RWPE2 (cell line): ENCODE measurements around the gene RPUSD1.

Experiments
- ATAC-seq: fragments of 200-7000 bp; cut with Tn5 transposase; 3 replicates; pipeline ENCODE4 v1.9.1; 2021; ENCODE audit warnings: low read depth
- DNase-seq: peaks from one replicate; pipeline ENCODE4 v3.0.0-alpha.2; 2020; ENCODE audit warnings: low spot score
- H3K27ac ChIP-seq: fragments of 450-650 bp; 2 replicates; pipeline ENCODE4 v1.5.1; 2017; ENCODE audit warnings: mild to moderate bottlenecking; ENCODE audit not compliant: poor library complexity, severe bottlenecking
- H3K27me3 ChIP-seq: fragments of 250-450 bp; sonication (Bioruptor Pico); 2 replicates; pipeline ENCODE4 v1.5.1; 2021; ENCODE audit warnings: mild to moderate bottlenecking, moderate library complexity; ENCODE audit not compliant: insufficient read depth, poor library complexity, severe bottlenecking
- H3K36me3 ChIP-seq: fragments of 250-450 bp; sonication (Bioruptor Pico); 2 replicates; pipeline ENCODE4 v1.5.1; 2020; ENCODE audit warnings: low read depth, mild to moderate bottlenecking, moderate library complexity
- H3K4me1 ChIP-seq: fragments of 250-450 bp; sonication (Bioruptor Pico); 2 replicates; pipeline ENCODE4 v1.5.1; 2021; ENCODE audit warnings: mild to moderate bottlenecking, moderate library complexity; ENCODE audit not compliant: insufficient read depth, poor library complexity, severe bottlenecking
- H3K4me3 ChIP-seq: fragments of 250-450 bp; sonication (Bioruptor Pico); 2 replicates; pipeline ENCODE4 v1.5.1; 2021; ENCODE audit warnings: mild to moderate bottlenecking, moderate library complexity; ENCODE audit not compliant: severe bottlenecking
- H3K9me3 ChIP-seq: fragments of 250-450 bp; sonication (Bioruptor Pico); 2 replicates; pipeline ENCODE4 v1.5.1; 2021; ENCODE audit warnings: mild to moderate bottlenecking, moderate library complexity; ENCODE audit not compliant: severe bottlenecking
- TF ChIP-seq, protein P1 (sequence below): fragments of 450-650 bp; IDR thresholded peaks from one replicate; pipeline ENCODE4 v1.5.1; 2017; ENCODE audit warnings: mild to moderate bottlenecking, moderate library complexity; ENCODE audit not compliant: poor library complexity, severe bottlenecking

The RPUSD1 gene

DNA sequence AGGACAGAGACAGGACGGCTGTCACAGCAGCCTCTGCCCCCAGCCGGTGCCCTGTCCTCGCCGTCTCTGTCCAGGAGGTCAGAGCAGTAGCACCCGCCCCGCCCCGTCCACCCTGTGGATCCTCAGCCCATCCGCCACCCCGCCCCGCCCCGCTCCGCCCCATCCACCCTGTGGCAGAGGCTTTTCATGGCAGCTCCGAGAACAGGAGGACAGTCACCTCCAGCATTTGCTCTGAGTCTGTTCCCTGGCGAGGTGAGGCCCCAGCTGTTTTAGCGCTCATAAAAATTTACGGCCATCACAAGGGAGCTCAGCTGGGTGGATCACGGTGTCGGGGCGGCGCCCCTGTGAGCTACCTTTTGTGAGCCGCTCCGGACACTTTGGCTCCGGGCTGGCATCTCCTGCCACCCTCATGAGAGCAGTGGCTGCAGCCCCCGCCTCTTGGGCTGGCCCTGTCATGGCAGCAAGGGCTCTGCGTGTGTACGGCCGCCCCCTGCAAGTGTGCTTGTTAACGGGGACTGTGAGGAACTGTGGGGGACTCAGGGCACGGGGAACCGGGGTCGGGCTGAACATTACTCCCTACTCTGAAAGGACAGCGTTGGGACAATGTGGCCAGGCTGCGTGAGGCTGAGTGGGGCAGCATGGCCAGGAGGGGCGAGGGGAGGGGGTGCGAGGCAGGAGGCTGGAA, 44.6 kb upstream of the RPUSD1 start:
- ATAC-seq (no peak), DNase-seq (no peak)
- Histone ChIP-seq H3K27ac (no peak overlapping the region), H3K4me1 (no peaks in the 10 kb centered on the region), H3K36me3 (no peaks in the 10 kb centered on the region), H3K9me3 (peaks cover 5% of the 10 kb centered on the region), H3K27me3 (peaks cover 16% of the 10 kb centered on the region), H3K4me3 (no peak overlapping the region)
- TF ChIP-seq, protein P1, sequence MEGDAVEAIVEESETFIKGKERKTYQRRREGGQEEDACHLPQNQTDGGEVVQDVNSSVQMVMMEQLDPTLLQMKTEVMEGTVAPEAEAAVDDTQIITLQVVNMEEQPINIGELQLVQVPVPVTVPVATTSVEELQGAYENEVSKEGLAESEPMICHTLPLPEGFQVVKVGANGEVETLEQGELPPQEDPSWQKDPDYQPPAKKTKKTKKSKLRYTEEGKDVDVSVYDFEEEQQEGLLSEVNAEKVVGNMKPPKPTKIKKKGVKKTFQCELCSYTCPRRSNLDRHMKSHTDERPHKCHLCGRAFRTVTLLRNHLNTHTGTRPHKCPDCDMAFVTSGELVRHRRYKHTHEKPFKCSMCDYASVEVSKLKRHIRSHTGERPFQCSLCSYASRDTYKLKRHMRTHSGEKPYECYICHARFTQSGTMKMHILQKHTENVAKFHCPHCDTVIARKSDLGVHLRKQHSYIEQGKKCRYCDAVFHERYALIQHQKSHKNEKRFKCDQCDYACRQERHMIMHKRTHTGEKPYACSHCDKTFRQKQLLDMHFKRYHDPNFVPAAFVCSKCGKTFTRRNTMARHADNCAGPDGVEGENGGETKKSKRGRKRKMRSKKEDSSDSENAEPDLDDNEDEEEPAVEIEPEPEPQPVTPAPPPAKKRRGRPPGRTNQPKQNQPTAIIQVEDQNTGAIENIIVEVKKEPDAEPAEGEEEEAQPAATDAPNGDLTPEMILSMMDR: no peak

DNA sequence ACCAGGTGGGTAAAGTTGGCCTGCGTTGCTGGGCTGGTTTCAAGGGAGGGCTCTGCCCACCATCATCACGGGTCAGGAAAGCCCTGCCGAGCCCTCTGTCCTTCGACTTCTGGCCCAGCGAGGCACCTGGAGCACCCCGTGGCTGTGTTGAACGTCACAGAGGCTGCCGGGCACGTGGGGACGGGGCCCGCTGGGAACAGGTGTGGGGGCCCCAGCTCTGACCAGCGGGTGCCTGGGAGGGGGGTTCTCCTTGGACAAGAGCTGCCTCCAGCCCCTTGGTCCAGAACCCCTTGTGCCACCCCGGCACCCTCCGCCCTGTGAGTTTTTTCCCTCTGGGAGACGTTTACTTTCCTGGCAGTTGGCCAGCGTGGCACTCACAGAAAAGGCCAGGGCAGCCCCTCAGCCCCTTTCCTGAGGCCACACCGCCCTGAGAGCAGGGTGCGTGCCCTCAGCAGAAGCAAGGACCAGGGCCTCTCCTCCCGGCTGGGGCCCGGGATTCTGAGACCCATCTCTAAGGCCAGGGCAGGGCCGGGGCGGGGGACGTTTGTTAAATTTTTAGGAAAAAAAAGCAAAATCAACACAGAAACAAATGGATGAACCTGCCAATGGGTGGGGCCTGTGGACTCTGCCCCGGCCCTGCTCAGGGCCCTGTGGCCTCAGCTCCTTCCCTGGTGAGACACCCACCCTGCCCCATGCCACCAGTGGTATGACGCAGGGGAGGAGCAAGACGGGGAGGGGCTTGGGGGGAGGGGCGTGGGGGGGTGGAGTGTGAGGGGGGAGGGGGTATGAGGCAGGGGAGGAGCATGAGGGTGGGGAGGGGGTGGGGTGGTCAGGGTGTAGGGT, 43.6 kb upstream of the RPUSD1 start:
- peaks cover 5% of the 10 kb centered on the region for H3K9me3 ChIP-seq
- TF ChIP-seq, protein P1: no peak
- H3K27me3 ChIP-seq: peaks cover 16% of the 10 kb centered on the region
- no peak overlapping the region for H3K4me3 ChIP-seq
- DNase-seq: no peak
- no peak overlapping the region for H3K27ac ChIP-seq
- no peak for ATAC-seq
- no peaks in the 10 kb centered on the region for H3K36me3 ChIP-seq
- H3K4me1 ChIP-seq: no peaks in the 10 kb centered on the region

DNA sequence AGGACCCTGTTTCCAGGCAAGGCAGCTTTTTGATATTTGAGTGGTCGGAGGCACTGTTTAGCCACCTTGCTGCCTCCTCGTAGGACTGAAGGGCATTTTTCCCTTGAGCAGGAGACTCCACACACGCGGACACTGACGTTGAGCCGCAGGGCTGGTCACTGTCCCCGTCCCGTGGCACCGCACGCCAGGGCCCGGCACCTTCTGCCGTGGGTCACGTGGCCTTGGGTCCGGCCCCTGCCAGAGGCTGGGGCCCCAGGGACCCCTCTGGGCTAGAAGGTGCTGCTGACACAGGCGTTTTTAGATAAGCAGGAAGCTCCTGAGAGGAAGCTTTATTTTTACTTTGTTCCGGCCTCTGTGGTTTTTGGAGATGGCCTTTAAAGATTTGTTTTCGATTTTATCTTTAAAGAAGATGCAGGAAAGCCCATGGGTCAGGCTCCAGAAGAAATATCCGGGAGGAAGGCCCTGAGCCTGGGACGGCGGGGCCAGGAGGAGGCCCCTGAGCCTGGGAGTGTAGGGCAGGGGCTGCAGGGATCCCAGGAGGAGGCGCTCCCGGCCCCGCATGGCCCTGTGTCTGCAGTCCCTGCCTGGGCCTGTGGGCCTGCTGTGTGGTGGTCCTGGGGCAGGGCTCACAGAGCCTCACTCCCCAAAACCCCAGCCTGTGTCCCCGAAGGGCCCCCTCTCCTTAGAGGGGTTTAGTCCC, 42.8 kb upstream of the RPUSD1 start:
- TF ChIP-seq, protein P1: no peak

DNA sequence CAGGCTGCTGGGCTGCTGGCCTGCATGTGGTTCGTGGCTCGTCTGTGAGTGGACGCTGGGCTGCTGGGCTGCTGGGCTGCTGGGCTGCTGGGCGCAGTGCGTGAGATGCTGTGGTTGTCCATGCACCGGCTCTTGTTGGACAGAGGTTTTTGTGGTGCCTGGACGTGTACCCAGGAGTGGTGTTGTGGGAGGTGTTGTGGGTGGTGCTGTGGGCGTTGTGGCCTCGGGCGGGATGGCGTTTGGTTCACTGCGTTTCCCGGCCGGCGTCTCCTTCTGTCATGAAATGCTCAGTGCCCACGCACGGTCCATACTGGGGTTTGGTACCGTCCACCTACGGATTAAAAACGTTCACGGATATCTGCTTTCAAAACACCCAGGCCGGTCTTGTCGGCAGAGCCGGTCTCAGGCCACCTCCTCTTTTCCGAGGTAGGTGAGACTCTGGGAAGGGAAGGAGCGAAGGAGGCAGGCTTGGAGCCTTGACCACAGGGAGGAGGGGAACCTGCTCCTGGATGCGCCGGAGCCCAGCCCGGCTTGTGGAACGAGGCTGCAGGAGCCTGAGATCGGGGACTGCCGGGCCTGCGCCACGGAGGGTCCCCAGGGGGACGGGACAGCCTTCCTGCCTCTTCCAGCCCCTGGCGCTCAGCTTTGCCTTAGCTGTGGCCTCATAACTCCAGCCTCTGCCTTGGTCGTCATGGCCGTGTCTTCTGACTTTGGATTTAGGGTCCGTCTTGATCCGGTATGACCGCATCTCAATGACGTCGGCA, 42.1 kb upstream of the RPUSD1 start:
- DNase-seq (no peak), ATAC-seq (no peak)
- H3K27ac ChIP-seq: no peak overlapping the region
- peaks cover 27% of the 10 kb centered on the region for H3K27me3 ChIP-seq
- H3K4me3 ChIP-seq: no peak overlapping the region
- no peaks in the 10 kb centered on the region for H3K9me3 ChIP-seq
- TF ChIP-seq, protein P1: no peak
- H3K4me1 ChIP-seq: no peaks in the 10 kb centered on the region
- H3K36me3 ChIP-seq: no peaks in the 10 kb centered on the region

More for the DNA sequence above, 42.8 kb upstream of the RPUSD1 start:
- Histone ChIP-seq H3K27ac (no peak overlapping the region), H3K4me3 (no peak overlapping the region), H3K9me3 (no peaks in the 10 kb centered on the region), H3K36me3 (no peaks in the 10 kb centered on the region), H3K27me3 (peaks cover 19% of the 10 kb centered on the region), H3K4me1 (no peaks in the 10 kb centered on the region)
- ATAC-seq (no peak), DNase-seq (no peak)
